SJSA1 (cell line): ENCODE data around the gene LPIN3. TPM values are rescaled to one million over a fixed set of nuclear protein-coding genes. Genes with fewer than 3 reads are reported as not detected.

Source experiments
- DNase-seq, 2 experiments: peaks; one replicate each; pipeline ENCODE4 v3.0.0-alpha.2; 2015 to 2020; ENCODE audit warnings: low spot score in 2 of 2, low read depth in 1 of 2
- H3K27ac ChIP-seq: fragments of 250-450 bp; sonication (Bioruptor Pico); 2 replicates; pipeline ENCODE4 v1.5.1; 2020; ENCODE audit warnings: mild to moderate bottlenecking, moderate library complexity
- H3K27me3 ChIP-seq: fragments of 250-450 bp; sonication (Bioruptor Pico); replicated peaks from 2 replicates; pipeline ENCODE4 v1.5.1; 2020; ENCODE audit warnings: mild to moderate bottlenecking, moderate library complexity
- H3K36me3 ChIP-seq: fragments of 250-450 bp; sonication (Bioruptor Pico); 2 replicates; pipeline ENCODE4 v1.5.1; 2020; ENCODE audit warnings: mild to moderate bottlenecking
- H3K4me1 ChIP-seq: fragments of 250-450 bp; sonication (Bioruptor Pico); replicated peaks from 2 replicates; pipeline ENCODE4 v1.6.1; 2021; ENCODE audit warnings: mild to moderate bottlenecking
- H3K4me3 ChIP-seq: fragments of 250-450 bp; sonication (Bioruptor Pico); 2 replicates; pipeline ENCODE4 v1.5.1; 2020; ENCODE audit warnings: mild to moderate bottlenecking
- H3K9me3 ChIP-seq: fragments of 250-450 bp; sonication (Bioruptor Pico); replicated peaks from 2 replicates; pipeline ENCODE4 v1.5.1; 2020; ENCODE audit warnings: mild to moderate bottlenecking
- total RNA-seq: library from RNA; depleted of rRNA; stranded (reverse); fragments of >200 nt; shearing (Covaris generic); gene quantifications from 2 replicates; pipeline ENCODE4 v1.2.3, GENCODE V29; 2014

Gene LPIN3
- total RNA-seq, 1 experiment from 2014 or later = not detected

DNA sequence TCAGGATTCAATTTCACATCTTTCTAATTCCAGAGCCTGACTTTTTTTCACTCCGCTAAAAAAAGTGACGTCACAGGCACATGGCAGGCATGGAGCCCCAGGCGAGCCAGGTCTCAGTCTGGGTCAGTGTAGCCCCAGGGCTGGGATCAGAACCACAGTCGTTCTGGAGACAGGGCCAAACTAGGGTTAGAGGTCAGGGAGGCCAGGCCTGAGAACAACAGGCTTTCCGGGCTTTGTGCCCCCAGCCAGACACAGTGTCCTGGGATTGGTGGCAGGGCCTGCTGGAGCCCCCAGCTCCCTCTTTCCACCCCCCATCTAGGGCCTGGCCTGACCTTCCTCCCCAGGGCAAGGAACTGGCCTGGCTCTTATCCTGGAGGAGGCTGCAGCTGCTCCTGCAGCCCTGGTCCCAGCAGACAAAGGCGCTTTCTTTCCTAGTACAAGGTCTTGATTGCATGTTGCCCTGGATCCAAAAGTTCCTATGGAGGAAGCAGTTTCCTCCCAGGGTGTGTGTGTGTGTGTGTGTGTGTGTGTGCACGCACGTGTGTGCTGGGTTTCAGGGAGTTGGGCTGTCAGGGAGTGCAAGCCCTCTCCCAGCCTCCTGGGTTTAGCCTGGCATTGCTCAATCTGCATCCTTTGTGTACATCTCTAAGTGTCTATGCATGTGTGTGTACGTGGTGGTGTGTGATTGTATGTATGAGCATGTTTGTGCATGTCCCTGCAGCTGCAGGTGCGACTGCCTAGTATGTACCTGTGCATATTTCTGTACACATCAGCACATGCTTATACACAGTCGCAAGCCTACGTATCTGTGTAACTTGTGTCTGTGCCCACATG, 52.5 kb downstream of the LPIN3 start:
- Histone ChIP-seq H3K27me3 (no peaks in the 10 kb centered on the region), H3K27ac (no peak overlapping the region), H3K4me1 (no peaks in the 10 kb centered on the region), H3K36me3 (no peaks in the 10 kb centered on the region), H3K9me3 (no peaks in the 10 kb centered on the region), H3K4me3 (no peak overlapping the region)
- DNase-seq = no peak

- no peaks in the 10 kb centered on the region for H3K4me1 ChIP-seq
- no peaks in the 10 kb centered on the region for H3K27me3 ChIP-seq
- no peak overlapping the region for H3K4me3 ChIP-seq
- no peaks in the 10 kb centered on the region for H3K9me3 ChIP-seq
- no peaks in the 10 kb centered on the region for H3K36me3 ChIP-seq
- no peak for DNase-seq
- H3K27ac ChIP-seq = no peak overlapping the region
Observed at GRCh38 chr20:41393705-41394066, 53.1 kb downstream of the LPIN3 start.

- no peak overlapping the region for H3K27ac ChIP-seq
- DNase-seq = no peak
- H3K36me3 ChIP-seq = no peaks in the 10 kb centered on the region
- no peaks in the 10 kb centered on the region for H3K9me3 ChIP-seq
- H3K4me3 ChIP-seq = no peak overlapping the region
- H3K27me3 ChIP-seq = no peaks in the 10 kb centered on the region
- H3K4me1 ChIP-seq = no peaks in the 10 kb centered on the region
Observed at GRCh38 chr20:41394081-41394480, 53.5 kb downstream of the LPIN3 start.

DNA sequence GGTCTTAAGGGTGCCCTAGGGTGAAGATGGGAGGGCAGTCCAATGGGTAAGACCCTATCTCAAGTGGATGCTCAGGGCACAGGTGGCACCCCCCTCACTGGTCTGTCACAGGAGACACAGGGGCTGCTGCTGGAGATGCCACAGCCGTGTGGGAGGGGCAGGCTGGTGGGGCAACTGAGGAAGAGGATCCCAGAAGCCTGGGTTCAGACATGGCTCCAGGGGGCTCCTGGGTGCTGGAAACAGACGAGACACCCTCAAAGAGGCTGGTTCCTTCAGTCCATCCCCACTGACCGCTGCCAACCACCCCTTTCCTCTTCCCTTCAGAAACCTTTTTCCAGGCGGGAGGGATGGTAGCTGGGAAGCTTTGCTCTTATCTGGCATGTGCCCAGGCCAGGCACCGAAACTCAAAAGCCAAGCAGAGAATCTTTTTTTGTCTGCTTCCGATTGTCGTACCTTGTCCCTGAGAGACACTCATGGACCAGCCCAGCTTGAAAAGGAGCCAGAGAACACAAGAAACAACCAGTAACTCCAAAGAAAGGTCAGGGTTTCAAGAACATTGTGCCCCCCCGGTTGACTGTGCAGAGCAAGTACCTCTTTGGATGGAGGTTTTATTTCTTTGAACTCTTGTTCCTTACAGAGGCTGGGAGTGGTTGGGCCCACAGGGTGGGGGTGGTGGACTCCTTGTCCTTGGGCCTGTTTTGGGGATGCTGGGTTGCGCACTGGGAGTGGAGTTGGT, 54.5 kb downstream of the LPIN3 start:
- no peaks in the 10 kb centered on the region for H3K27me3 ChIP-seq
- no peaks in the 10 kb centered on the region for H3K9me3 ChIP-seq
- H3K4me1 ChIP-seq = no peaks in the 10 kb centered on the region
- no peak overlapping the region for H3K27ac ChIP-seq
- no peak overlapping the region for H3K4me3 ChIP-seq
- H3K36me3 ChIP-seq = no peaks in the 10 kb centered on the region
- no peak for DNase-seq

DNA sequence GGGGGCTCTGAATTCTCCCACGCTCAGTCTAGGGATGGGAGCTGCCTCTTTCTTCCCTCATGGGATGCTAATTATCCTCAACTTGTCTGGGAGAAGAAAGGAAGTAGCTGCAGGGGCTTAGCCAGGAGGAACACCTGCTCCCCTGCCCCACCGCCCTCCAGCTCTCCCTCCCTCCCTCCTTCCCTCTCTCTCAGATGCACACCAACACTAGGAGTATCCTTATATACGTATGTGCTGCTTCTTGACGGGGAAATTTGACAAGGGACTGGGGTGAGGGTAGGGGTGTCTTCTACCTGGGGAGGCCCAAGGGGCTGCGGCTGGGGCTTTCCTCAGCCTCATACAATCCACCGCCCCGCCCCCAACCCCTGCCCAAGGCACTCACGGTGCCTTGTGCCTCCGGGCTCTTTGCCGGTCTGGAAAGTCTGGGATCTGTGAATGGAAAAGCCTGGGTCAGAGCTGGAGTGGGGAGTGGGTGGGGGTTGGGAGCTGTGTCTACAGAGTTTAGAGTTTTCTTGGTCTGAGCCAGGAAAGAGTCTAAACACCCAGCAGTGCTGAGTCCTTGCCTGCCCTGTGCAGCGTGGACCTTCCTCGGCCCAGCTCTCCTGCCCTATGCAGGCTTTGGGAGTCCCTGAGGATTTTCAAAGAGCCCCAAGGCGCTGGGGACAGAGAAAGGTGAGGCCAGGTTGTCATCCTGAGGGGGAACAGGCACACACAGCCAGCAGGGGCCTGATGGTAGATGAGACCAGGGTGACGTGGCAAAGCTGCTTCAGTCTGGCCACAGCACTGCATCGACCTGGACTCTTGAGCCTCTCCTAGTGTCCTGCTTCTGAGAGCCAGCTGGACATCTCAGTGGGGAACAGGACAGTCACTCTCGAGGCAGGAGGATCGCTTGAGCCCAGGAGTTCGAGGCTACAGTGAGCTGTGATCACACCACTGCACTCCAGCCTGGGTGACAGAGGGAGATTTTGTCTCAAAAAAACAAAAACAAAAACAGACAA, 55.3 kb downstream of the LPIN3 start:
- no peaks in the 10 kb centered on the region for H3K27me3 ChIP-seq
- no peak overlapping the region for H3K27ac ChIP-seq
- no peaks in the 10 kb centered on the region for H3K4me1 ChIP-seq
- H3K9me3 ChIP-seq = no peaks in the 10 kb centered on the region
- H3K4me3 ChIP-seq = no peak overlapping the region
- H3K36me3 ChIP-seq = no peaks in the 10 kb centered on the region
- no peak for DNase-seq

DNA sequence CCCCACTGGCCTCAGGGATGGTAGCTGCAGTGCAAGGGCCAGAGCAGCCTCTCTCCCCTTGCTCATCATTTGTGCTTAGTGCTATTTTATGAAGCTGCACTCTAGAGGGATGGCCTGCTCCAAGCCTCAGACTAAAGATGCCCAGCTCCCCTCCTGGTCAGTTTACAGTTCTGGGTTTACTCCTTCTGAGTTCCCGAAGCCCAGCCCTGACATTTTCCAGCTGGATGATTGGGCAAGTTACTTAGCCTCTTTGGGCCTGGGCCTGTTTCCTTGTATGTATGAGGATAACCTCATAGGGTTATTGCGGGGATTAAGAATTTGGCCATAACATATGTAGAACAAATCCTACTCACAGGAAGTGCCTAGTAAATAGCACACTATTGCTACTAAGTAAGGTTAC, 57.8 kb downstream of the LPIN3 start:
- Histone ChIP-seq H3K27ac (no peak overlapping the region), H3K36me3 (peaks cover 4% of the 10 kb centered on the region; the same call in 1 of the 2 replicates), H3K4me3 (no peak overlapping the region), H3K27me3 (no peaks in the 10 kb centered on the region), H3K9me3 (no peaks in the 10 kb centered on the region), H3K4me1 (no peaks in the 10 kb centered on the region)
- DNase-seq = no peak

DNA sequence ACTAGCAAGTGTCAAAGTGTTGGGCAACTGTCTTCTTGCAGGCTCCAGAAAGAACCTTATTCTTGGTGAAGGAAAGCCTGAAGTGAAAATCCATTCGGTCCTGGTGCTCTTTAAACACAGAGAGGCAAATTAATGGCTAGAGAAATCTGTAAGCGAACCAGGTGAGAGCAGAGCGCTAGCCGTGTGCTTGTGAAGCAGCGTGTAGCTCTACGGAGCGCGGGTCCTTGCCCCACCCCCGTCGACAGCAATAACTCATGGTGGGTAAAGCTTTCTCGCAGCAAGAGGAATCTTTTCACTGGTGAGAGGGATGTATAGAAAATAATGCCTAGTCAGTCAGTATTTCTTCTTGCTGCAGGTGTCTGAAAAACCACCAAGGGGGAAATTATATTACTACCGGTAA, 63.0 kb downstream of the LPIN3 start:
- no peaks in the 10 kb centered on the region for H3K9me3 ChIP-seq
- H3K27ac ChIP-seq = no peak overlapping the region
- H3K4me3 ChIP-seq = no peak overlapping the region
- H3K36me3 ChIP-seq = peaks cover 44% of the 10 kb centered on the region
- H3K4me1 ChIP-seq = peaks cover 5% of the 10 kb centered on the region
- H3K27me3 ChIP-seq = no peaks in the 10 kb centered on the region
- no peak for DNase-seq

- Histone ChIP-seq H3K36me3 (peaks cover 56% of the 10 kb centered on the region), H3K9me3 (no peaks in the 10 kb centered on the region)
- no peak for DNase-seq
Observed at GRCh38 chr20:41405436-41405835, 64.8 kb downstream of the LPIN3 start.

GRCh38 chr20:41406353-41406752, 65.7 kb downstream of the LPIN3 start:
- H3K27ac ChIP-seq = no peak overlapping the region
- no peak overlapping the region for H3K4me3 ChIP-seq
- no peaks in the 10 kb centered on the region for H3K9me3 ChIP-seq
- no peaks in the 10 kb centered on the region for H3K27me3 ChIP-seq
- no peak for DNase-seq
- peaks cover 16% of the 10 kb centered on the region for H3K4me1 ChIP-seq
- peaks cover 58% of the 10 kb centered on the region for H3K36me3 ChIP-seq

More at GRCh38 chr20:41405436-41405835, 64.8 kb downstream of the LPIN3 start:
- H3K4me3 ChIP-seq = no peak overlapping the region
- peaks cover 16% of the 10 kb centered on the region for H3K4me1 ChIP-seq
- no peak overlapping the region for H3K27ac ChIP-seq
- no peaks in the 10 kb centered on the region for H3K27me3 ChIP-seq

DNA sequence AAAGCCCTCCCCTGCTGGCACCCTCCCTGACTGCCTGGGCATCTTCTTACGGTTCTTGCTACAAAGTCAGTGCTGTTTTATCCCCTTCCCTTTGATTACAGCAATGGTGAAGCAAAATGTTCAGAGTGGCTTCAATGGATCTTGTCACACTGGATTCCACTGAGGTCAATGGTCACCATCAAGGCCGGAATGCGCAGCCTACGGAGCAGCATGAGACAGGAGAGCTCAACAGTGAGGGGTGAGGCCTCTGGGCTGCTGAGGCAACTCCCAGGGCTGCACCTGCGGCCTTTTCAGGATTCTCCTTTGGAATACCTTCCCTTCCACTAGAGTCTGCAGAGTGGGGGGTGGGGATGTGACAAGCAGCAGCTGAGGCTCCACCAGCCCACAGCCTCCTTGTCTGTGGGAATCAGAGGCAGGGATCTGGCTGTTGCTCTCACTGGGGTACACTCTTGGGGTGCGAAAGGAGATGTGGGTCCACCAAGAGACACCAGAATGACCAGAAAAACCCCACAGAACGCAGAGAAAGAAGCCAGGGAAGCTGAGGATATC, 66.3 kb downstream of the LPIN3 start:
- H3K27ac ChIP-seq = no peak overlapping the region
- H3K9me3 ChIP-seq = no peaks in the 10 kb centered on the region
- H3K4me3 ChIP-seq = no peak overlapping the region
- peaks cover 16% of the 10 kb centered on the region for H3K4me1 ChIP-seq
- DNase-seq = no peak
- peaks cover 63% of the 10 kb centered on the region for H3K36me3 ChIP-seq
- H3K27me3 ChIP-seq = no peaks in the 10 kb centered on the region

GRCh38 chr20:41407607-41408006, 67.0 kb downstream of the LPIN3 start:
- Histone ChIP-seq H3K27ac (no peak overlapping the region), H3K4me1 (peaks cover 16% of the 10 kb centered on the region), H3K9me3 (no peaks in the 10 kb centered on the region), H3K4me3 (no peak overlapping the region), H3K36me3 (peaks cover 70% of the 10 kb centered on the region), H3K27me3 (no peaks in the 10 kb centered on the region)
- DNase-seq = no peak

DNA sequence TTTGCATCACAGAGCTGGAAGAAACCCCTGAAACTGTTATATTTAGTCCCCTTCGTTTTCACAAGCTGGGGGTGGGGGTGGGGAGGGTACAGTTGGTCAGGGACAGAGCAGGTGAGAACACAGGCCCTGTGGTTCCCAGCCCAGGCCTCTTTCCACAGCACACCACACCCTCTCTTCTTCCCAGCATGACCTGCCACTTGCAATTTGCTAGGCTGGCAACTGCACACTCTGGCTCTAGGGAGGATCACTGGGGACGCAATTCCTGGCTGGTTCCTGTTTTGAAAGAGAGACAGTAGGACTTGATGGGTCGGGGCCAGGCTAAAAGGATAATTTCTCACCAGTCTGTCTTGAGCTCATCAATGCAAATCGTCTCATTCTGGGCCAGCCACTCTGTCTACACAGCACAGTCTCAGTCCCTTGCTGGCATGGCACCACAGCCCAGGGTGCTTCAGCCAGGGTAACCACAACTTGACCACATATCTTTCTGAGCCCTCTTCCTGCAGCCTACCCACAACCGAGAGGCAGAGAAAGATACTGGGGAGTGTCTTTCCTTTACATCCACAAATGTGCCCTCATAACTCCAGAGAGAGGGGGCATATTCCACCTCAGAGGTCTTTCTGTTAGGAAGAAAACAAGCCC, 67.7 kb downstream of the LPIN3 start:
- Histone ChIP-seq H3K36me3 (peaks cover 74% of the 10 kb centered on the region), H3K27ac (no peak overlapping the region), H3K4me3 (no peak overlapping the region), H3K27me3 (no peaks in the 10 kb centered on the region), H3K9me3 (no peaks in the 10 kb centered on the region), H3K4me1 (peaks cover 16% of the 10 kb centered on the region)
- no peak for DNase-seq

DNA sequence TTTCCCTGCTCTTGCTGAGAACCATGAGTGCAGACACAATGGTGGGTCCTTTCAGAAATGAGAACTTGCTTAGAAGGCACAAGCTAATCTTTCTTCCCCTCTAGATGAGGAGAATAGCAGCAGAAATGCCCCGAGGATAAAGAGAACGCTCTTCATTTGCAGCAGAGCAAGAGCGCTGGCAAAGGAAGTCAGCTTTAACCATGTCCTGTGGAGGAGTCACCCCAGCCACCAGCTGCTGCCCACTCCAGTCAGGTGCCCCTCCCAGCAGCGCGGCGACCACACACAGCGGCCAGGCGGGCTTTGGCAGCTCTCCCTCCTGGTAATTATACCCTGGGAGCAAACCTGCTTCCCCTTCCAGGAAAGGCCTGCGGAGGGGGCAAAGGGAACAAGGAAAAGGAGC, 68.4 kb downstream of the LPIN3 start:
- Histone ChIP-seq H3K4me3 (no peak overlapping the region), H3K27me3 (no peaks in the 10 kb centered on the region), H3K27ac (no peak overlapping the region), H3K36me3 (peaks cover 76% of the 10 kb centered on the region), H3K4me1 (peaks cover 16% of the 10 kb centered on the region), H3K9me3 (no peaks in the 10 kb centered on the region)
- peak; percentile 81 to 90 for DNase-seq
